Measurements from ENCODE around the gene ZNF207. TPM values are rescaled to one million over a fixed set of nuclear protein-coding genes. Genes with fewer than 3 reads are reported as not detected.
"Not testable (repeated sequence)": the region's sequence is repeated elsewhere in the genome, so short reads cannot be mapped to it uniquely, and the experiment has no call there.

ZNF207 gene
- polyA plus RNA-seq, 2 of the 4 experiments (the other 2 are of a cell fraction): 208 to 292 TPM

GRCh38 chr17:32350666-32351418 is 885 bp downstream of the ZNF207 start:
- CTCF ChIA-PET: interaction anchor here (0.6 to 1.5 kb wide), 6 partner anchors 11 to 111 kb away, joined by 3 to 4 read pairs (median 4); no protein-coding TSS in a partner anchor
- POLR2A ChIA-PET: interaction anchor here (0.6 to 1.6 kb wide), 13 partner anchors 8 to 210 kb away, joined by 3 to 8 read pairs (median 4); partner anchors contain the start of genes C17orf75 and PSMD11
- peaks cover 38% of the 10 kb centered on the region for H3K4me1 ChIP-seq
- 0 out of 2 replicates have a peak, but pooled peaks have one; percentile 5 for TF ChIP-seq KDM5A (IDR thresholded peaks at IDR 0.05)
- TF ChIP-seq HES2 (IDR thresholded peaks at IDR 0.05): no peak
- FAIRE-seq: no peak
- peak overlapping the region; percentile 89 to 91 for H3K27ac ChIP-seq
- peak in 1 of 2 experiments; percentile 79 for DNase-seq (ENCODE audit: low read depth in 1 of 2, low spot score in 1 of 2)
- no peaks in the 10 kb centered on the region for H3K9me3 ChIP-seq
- WGBS (ENCODE audit: missing lambda C conversion rate): under 1% methylated on average over 20 of the region's 20 CpGs
- peak overlapping the region; percentile 68 for H3K4me2 ChIP-seq
- peak; percentile 55 to 69; a peak in 3 of 6 replicates for ATAC-seq
- peak overlapping the region; percentile 80 for H3K4me3 ChIP-seq

GRCh38 chr17:32352734-32353133 is 2.8 kb downstream of the ZNF207 start:
- H3K27ac ChIP-seq; CTCF ChIA-PET; POLR2A ChIA-PET; FAIRE-seq; ATAC-seq; H3K9me3 ChIP-seq; DNase-seq (ENCODE audit: low read depth in 1 of 2, low spot score in 1 of 2): not testable (repeated sequence)
- 94% methylated on average over 9 of the region's 9 CpGs for WGBS (ENCODE audit: missing lambda C conversion rate)
- peak overlapping the region; percentile 68 for H3K4me2 ChIP-seq
- H3K4me1 ChIP-seq: peaks cover 50% of the 10 kb centered on the region
- H3K4me3 ChIP-seq: peak overlapping the region; percentile 80

GRCh38 chr17:32355649-32356377 is 5.9 kb downstream of the ZNF207 start:
- Histone ChIP-seq H3K4me1 (peaks cover 50% of the 10 kb centered on the region), H3K4me2 (peak overlapping the region; percentile 24), H3K9me3 (no peaks in the 10 kb centered on the region), H3K27ac (no peak overlapping the region), H3K4me3 (no peak overlapping the region)
- ATAC-seq (0 out of 6 replicates have a peak, but pooled peaks of 1 of the 2 experiments have one; percentile 21), DNase-seq (ENCODE audit: low read depth in 1 of 2, low spot score in 1 of 2) (no peak), FAIRE-seq (no peak)
- POLR2A ChIA-PET: no interaction called here
- TF ChIP-seq RFX5 (IDR thresholded peaks at IDR 0.05) (no peak), POLR2AphosphoS2 (conservative IDR thresholded peaks at IDR 0.05; ENCODE audit: low read length) (0 out of 2 replicates have a peak, but pooled peaks have one; percentile 36)
- 87% methylated on average over 6 of the region's 6 CpGs for WGBS (ENCODE audit: missing lambda C conversion rate)
- CTCF ChIA-PET: interaction anchor here (0.6 kb wide), 1 partner anchor 15 kb away, joined by 4 read pairs; no protein-coding TSS in a partner anchor

GRCh38 chr17:32356378-32356743 is 6.4 kb downstream of the ZNF207 start:
- FAIRE-seq: peak; percentile 7
- CTCF ChIA-PET: interaction anchor here (0.6 kb wide), 1 partner anchor 16 kb away, joined by 4 read pairs; no protein-coding TSS in a partner anchor
- no peak for TF ChIP-seq RCOR1 (IDR thresholded peaks at IDR 0.05; ENCODE audit: low read depth, low read length)
- no peak for TF ChIP-seq SREBF2 (IDR thresholded peaks at IDR 0.05)
- no peak for TF ChIP-seq CHD2 (IDR thresholded peaks at IDR 0.05; ENCODE audit: low read length, partially characterized antibody)
- no peak for TF ChIP-seq HOXB5 (CRISPR knock-in tag; IDR thresholded peaks at IDR 0.05)
- no peak for TF ChIP-seq POLR2A (IDR thresholded peaks at IDR 0.05; ENCODE audit: low read length)
- TF ChIP-seq HES2 (IDR thresholded peaks at IDR 0.05): no peak
- TF ChIP-seq POLR2AphosphoS2 (conservative IDR thresholded peaks at IDR 0.05; ENCODE audit: low read length): no peak
- no peak for TF ChIP-seq CBX8 (IDR thresholded peaks at IDR 0.05)
- no peak for TF ChIP-seq ZFP36 (IDR thresholded peaks at IDR 0.05; ENCODE audit: borderline replicate concordance, partially characterized antibody)
- TF ChIP-seq RARB (CRISPR knock-in tag; IDR thresholded peaks at IDR 0.05): no peak
- no peak for TF ChIP-seq FOSB (CRISPR knock-in tag; IDR thresholded peaks at IDR 0.05)
- Histone ChIP-seq H3K27ac (no peak overlapping the region), H3K9me3 (no peaks in the 10 kb centered on the region), H3K4me3 (no peak overlapping the region), H3K4me2 (peak overlapping the region; percentile 24; the same call in 2 of the 3 replicates), H3K4me1 (peaks cover 55% of the 10 kb centered on the region)
- POLR2A ChIA-PET: no interaction called here
- no peak for ATAC-seq
- no peak for DNase-seq (ENCODE audit: low read depth in 1 of 2, low spot score in 1 of 2)
- WGBS (ENCODE audit: missing lambda C conversion rate): 95% methylated on average over 3 of the region's 3 CpGs

GRCh38 chr17:32356750-32357149 is 6.8 kb downstream of the ZNF207 start:
- ChIA-PET POLR2A (no interaction called here), CTCF (no interaction called here)
- FAIRE-seq: no peak
- no peak overlapping the region; the same call in 2 of the 3 replicates for H3K4me2 ChIP-seq
- H3K4me3 ChIP-seq: no peak overlapping the region
- ATAC-seq: no peak
- DNase-seq (ENCODE audit: low read depth in 1 of 2, low spot score in 1 of 2): no peak
- H3K27ac ChIP-seq: no peak overlapping the region
- H3K9me3 ChIP-seq: no peaks in the 10 kb centered on the region
- peak; percentile 9 for TF ChIP-seq MAFK (IDR thresholded peaks at IDR 0.05; ENCODE audit: partially characterized antibody)
- TF ChIP-seq BHLHE40 (IDR thresholded peaks at IDR 0.05; ENCODE audit: low read depth, low read length): no peak
- H3K4me1 ChIP-seq: peaks cover 55% of the 10 kb centered on the region
- WGBS (ENCODE audit: missing lambda C conversion rate): 96% methylated on average over 5 of the region's 5 CpGs
